ENCODE data around the gene PLEKHA5. TPM values are rescaled to one million over a fixed set of nuclear protein-coding genes. Genes with fewer than 3 reads are reported as not detected.

The PLEKHA5 gene
- total RNA-seq, 1 experiment from 2014 or later: 6.3 TPM

DNA sequence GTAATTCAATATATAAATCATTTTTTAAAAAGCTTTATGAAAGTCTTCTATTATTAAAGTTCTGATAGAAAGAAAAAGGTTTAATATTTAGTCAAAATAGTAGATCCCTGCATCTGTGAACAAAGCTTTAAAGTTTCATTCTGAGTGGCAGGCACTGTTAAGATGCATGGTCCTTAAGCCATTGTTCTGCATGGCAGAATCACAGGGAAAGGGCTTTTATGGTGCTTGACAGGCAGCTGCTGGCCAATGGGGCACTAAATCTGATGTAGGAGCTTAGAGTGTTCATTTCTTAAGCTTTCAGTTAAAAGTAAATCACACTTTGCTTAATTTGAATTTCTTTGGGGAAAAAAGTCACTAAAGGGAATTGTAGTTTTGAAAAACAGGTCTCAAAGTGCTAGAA is 148.2 kb downstream of the PLEKHA5 start:
- CTCF ChIA-PET: no interaction called here
- intact Hi-C loops (cut with micrococcal nuclease; ENCODE audit: unreplicated experiment) (no loop called here), in situ Hi-C loops (cut with HindIII; ENCODE audit: low pct_unique_long_range_greater_than_20kb, low sequenced_read_pairs) (no loop called here)
- DNase-seq (ENCODE audit: low read depth, low spot score) (no peak), ATAC-seq (no peak)
- TF ChIP-seq, protein P1, sequence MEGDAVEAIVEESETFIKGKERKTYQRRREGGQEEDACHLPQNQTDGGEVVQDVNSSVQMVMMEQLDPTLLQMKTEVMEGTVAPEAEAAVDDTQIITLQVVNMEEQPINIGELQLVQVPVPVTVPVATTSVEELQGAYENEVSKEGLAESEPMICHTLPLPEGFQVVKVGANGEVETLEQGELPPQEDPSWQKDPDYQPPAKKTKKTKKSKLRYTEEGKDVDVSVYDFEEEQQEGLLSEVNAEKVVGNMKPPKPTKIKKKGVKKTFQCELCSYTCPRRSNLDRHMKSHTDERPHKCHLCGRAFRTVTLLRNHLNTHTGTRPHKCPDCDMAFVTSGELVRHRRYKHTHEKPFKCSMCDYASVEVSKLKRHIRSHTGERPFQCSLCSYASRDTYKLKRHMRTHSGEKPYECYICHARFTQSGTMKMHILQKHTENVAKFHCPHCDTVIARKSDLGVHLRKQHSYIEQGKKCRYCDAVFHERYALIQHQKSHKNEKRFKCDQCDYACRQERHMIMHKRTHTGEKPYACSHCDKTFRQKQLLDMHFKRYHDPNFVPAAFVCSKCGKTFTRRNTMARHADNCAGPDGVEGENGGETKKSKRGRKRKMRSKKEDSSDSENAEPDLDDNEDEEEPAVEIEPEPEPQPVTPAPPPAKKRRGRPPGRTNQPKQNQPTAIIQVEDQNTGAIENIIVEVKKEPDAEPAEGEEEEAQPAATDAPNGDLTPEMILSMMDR (IDR thresholded peaks at IDR 0.05): no peak
- no peak for TF ChIP-seq POLR2AphosphoS5 (IDR thresholded peaks at IDR 0.05; ENCODE audit: low read depth, low read length)
- TF ChIP-seq TCF7L2 (IDR thresholded peaks at IDR 0.05; ENCODE audit: low read depth, low read length): no peak
- TF ChIP-seq SIN3A (IDR thresholded peaks at IDR 0.05; ENCODE audit: borderline replicate concordance, insufficient read depth, low read depth, low read length): no peak
- TF ChIP-seq, protein P2, sequence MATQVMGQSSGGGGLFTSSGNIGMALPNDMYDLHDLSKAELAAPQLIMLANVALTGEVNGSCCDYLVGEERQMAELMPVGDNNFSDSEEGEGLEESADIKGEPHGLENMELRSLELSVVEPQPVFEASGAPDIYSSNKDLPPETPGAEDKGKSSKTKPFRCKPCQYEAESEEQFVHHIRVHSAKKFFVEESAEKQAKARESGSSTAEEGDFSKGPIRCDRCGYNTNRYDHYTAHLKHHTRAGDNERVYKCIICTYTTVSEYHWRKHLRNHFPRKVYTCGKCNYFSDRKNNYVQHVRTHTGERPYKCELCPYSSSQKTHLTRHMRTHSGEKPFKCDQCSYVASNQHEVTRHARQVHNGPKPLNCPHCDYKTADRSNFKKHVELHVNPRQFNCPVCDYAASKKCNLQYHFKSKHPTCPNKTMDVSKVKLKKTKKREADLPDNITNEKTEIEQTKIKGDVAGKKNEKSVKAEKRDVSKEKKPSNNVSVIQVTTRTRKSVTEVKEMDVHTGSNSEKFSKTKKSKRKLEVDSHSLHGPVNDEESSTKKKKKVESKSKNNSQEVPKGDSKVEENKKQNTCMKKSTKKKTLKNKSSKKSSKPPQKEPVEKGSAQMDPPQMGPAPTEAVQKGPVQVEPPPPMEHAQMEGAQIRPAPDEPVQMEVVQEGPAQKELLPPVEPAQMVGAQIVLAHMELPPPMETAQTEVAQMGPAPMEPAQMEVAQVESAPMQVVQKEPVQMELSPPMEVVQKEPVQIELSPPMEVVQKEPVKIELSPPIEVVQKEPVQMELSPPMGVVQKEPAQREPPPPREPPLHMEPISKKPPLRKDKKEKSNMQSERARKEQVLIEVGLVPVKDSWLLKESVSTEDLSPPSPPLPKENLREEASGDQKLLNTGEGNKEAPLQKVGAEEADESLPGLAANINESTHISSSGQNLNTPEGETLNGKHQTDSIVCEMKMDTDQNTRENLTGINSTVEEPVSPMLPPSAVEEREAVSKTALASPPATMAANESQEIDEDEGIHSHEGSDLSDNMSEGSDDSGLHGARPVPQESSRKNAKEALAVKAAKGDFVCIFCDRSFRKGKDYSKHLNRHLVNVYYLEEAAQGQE (IDR thresholded peaks at IDR 0.05; ENCODE audit: insufficient read depth in 1 of 2, low read depth in 2 of 2, low read length in 1 of 2): no peak
- Histone ChIP-seq H3K4me3 (ENCODE audit: low read depth in 2 of 2, low read length in 2 of 2) (no peak overlapping the region), H3K36me3 (ENCODE audit: control insufficient read depth, insufficient read depth, low read length) (no peaks in the 10 kb centered on the region), H3K9me3 (ENCODE audit: control insufficient read depth, insufficient read depth, low read depth, low read length) (no peaks in the 10 kb centered on the region), H3K4me1 (ENCODE audit: control insufficient read depth, insufficient read depth, low read length) (peaks cover 11% of the 10 kb centered on the region), H3K27ac (ENCODE audit: low read length) (no peak overlapping the region), H3K27me3 (ENCODE audit: control insufficient read depth, insufficient read depth, low read length) (no peaks in the 10 kb centered on the region)
- BruUV-seq (replicated peaks): no TSS peak
- POLR2A ChIA-PET: no interaction called here

DNA sequence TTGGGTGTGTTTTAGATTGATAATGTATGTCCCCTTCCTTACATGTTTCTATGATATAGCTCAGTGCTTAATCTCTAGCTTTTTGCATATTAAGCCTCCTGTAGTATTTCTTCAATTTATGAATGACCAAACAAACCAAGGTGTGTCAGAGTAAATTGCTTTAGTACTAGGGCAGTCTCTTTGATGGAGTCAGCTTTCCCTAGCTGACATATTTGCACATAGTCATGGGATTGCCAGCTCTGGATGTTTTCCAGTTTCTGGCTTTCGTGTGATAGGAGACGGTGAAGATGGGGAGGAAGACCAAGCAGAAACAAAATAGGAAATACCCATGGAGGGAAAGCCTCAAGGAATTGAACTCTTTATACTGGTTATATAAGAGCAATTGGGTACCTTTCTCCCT is 148.9 kb downstream of the PLEKHA5 start:
- ATAC-seq (no peak), DNase-seq (ENCODE audit: low read depth, low spot score) (no peak)
- Histone ChIP-seq H3K27me3 (ENCODE audit: control insufficient read depth, insufficient read depth, low read length) (no peaks in the 10 kb centered on the region), H3K4me3 (ENCODE audit: low read depth in 2 of 2, low read length in 2 of 2) (no peak overlapping the region), H3K27ac (ENCODE audit: low read length) (no peak overlapping the region), H3K4me1 (ENCODE audit: control insufficient read depth, insufficient read depth, low read length) (peaks cover 10% of the 10 kb centered on the region), H3K9me3 (ENCODE audit: control insufficient read depth, insufficient read depth, low read depth, low read length) (no peaks in the 10 kb centered on the region), H3K36me3 (ENCODE audit: control insufficient read depth, insufficient read depth, low read length) (no peaks in the 10 kb centered on the region)
- ChIA-PET POLR2A (no interaction called here), CTCF (no interaction called here)
- no peak for TF ChIP-seq TCF7L2 (IDR thresholded peaks at IDR 0.05; ENCODE audit: low read depth, low read length)
- TF ChIP-seq, protein P1 (IDR thresholded peaks at IDR 0.05): no peak
- TF ChIP-seq, protein P2 (IDR thresholded peaks at IDR 0.05; ENCODE audit: insufficient read depth in 1 of 2, low read depth in 2 of 2, low read length in 1 of 2): no peak
- no peak for TF ChIP-seq POLR2AphosphoS5 (IDR thresholded peaks at IDR 0.05; ENCODE audit: low read depth, low read length)
- TF ChIP-seq SIN3A (IDR thresholded peaks at IDR 0.05; ENCODE audit: borderline replicate concordance, insufficient read depth, low read depth, low read length): no peak
- no TSS peak for BruUV-seq (replicated peaks)
- intact Hi-C loops (cut with micrococcal nuclease; ENCODE audit: unreplicated experiment) (no loop called here), in situ Hi-C loops (cut with HindIII; ENCODE audit: low pct_unique_long_range_greater_than_20kb, low sequenced_read_pairs) (no loop called here)
